ENCODE measurements around the gene BAZ2B. TPM values are rescaled to one million over a fixed set of nuclear protein-coding genes. Genes with fewer than 3 reads are reported as not detected.
A peak's percentile ranks its signal among the peaks of the same experiment; 100 is the strongest.
"Not testable (repeated sequence)": the region's sequence is repeated elsewhere in the genome, so short reads cannot be mapped to it uniquely, and the experiment has no call there.

The BAZ2B gene
- total RNA-seq, 1 donor from 2014 or later: 4.2 TPM

- H3K27me3 Mint-ChIP-seq; H3K36me3 Mint-ChIP-seq (ENCODE audit: low read depth); H3K4me3 Mint-ChIP-seq; DNase-seq; H3K9me3 Mint-ChIP-seq; H3K4me1 Mint-ChIP-seq; H3K27ac Mint-ChIP-seq; intact Hi-C loops (cut with micrococcal nuclease): not testable (repeated sequence)
These were observed 214.2 kb downstream of the BAZ2B start for GRCh38 chr2:159402160-159402559.

GRCh38 chr2:159399716-159400415 lies 216.5 kb downstream of the BAZ2B start:
- intact Hi-C loops (cut with micrococcal nuclease): no loop called here
- Mint-ChIP-seq H3K9me3 (no peaks in the 10 kb centered on the region), H3K36me3 (ENCODE audit: low read depth) (no peaks in the 10 kb centered on the region), H3K4me3 (no peak overlapping the region), H3K4me1 (no peaks in the 10 kb centered on the region), H3K27me3 (no peaks in the 10 kb centered on the region), H3K27ac (no peak overlapping the region)
- DNase-seq: no peak

- no peaks in the 10 kb centered on the region for H3K9me3 Mint-ChIP-seq
- H3K36me3 Mint-ChIP-seq (ENCODE audit: low read depth): no peaks in the 10 kb centered on the region
- intact Hi-C loops (cut with micrococcal nuclease): no loop called here
- DNase-seq: no peak
- H3K4me1 Mint-ChIP-seq: no peaks in the 10 kb centered on the region
- H3K27me3 Mint-ChIP-seq: no peaks in the 10 kb centered on the region
- no peak overlapping the region for H3K27ac Mint-ChIP-seq
- no peak overlapping the region for H3K4me3 Mint-ChIP-seq
These were observed 219.5 kb downstream of the BAZ2B start for GRCh38 chr2:159396799-159397198.

GRCh38 chr2:159382447-159383028 lies 233.8 kb downstream of the BAZ2B start:
- Mint-ChIP-seq H3K27ac (no peak overlapping the region), H3K9me3 (no peaks in the 10 kb centered on the region), H3K4me1 (no peaks in the 10 kb centered on the region), H3K4me3 (no peak overlapping the region), H3K36me3 (ENCODE audit: low read depth) (no peaks in the 10 kb centered on the region), H3K27me3 (no peaks in the 10 kb centered on the region)
- intact Hi-C loops (cut with micrococcal nuclease): no loop called here
- DNase-seq: no peak

GRCh38 chr2:159381574-159381973 lies 234.8 kb downstream of the BAZ2B start:
- H3K27ac Mint-ChIP-seq: no peak overlapping the region
- intact Hi-C loops (cut with micrococcal nuclease): no loop called here
- no peak overlapping the region for H3K4me3 Mint-ChIP-seq
- no peaks in the 10 kb centered on the region for H3K36me3 Mint-ChIP-seq (ENCODE audit: low read depth)
- H3K27me3 Mint-ChIP-seq: no peaks in the 10 kb centered on the region
- no peaks in the 10 kb centered on the region for H3K9me3 Mint-ChIP-seq
- DNase-seq: no peak
- no peaks in the 10 kb centered on the region for H3K4me1 Mint-ChIP-seq

- Mint-ChIP-seq H3K27me3 (no peaks in the 10 kb centered on the region), H3K36me3 (ENCODE audit: low read depth) (no peaks in the 10 kb centered on the region), H3K4me3 (no peak overlapping the region), H3K9me3 (no peaks in the 10 kb centered on the region), H3K27ac (no peak overlapping the region), H3K4me1 (no peaks in the 10 kb centered on the region)
- intact Hi-C loops (cut with micrococcal nuclease): no loop called here
- DNase-seq: no peak
These were observed 235.6 kb downstream of the BAZ2B start for GRCh38 chr2:159380685-159381239.

GRCh38 chr2:159379181-159379580 lies 237.2 kb downstream of the BAZ2B start:
- H3K4me3 Mint-ChIP-seq: no peak overlapping the region
- intact Hi-C loops (cut with micrococcal nuclease): no loop called here
- H3K36me3 Mint-ChIP-seq (ENCODE audit: low read depth): no peaks in the 10 kb centered on the region
- H3K4me1 Mint-ChIP-seq: no peaks in the 10 kb centered on the region
- H3K27me3 Mint-ChIP-seq: no peaks in the 10 kb centered on the region
- H3K9me3 Mint-ChIP-seq: no peaks in the 10 kb centered on the region
- no peak overlapping the region for H3K27ac Mint-ChIP-seq
- DNase-seq: no peak

- Mint-ChIP-seq H3K4me3 (no peak overlapping the region), H3K27ac (no peak overlapping the region), H3K4me1 (no peaks in the 10 kb centered on the region), H3K27me3 (no peaks in the 10 kb centered on the region), H3K36me3 (ENCODE audit: low read depth) (no peaks in the 10 kb centered on the region), H3K9me3 (no peaks in the 10 kb centered on the region)
- no peak for DNase-seq
- intact Hi-C loops (cut with micrococcal nuclease): no loop called here
These were observed 241.1 kb downstream of the BAZ2B start for GRCh38 chr2:159375241-159375640.

GRCh38 chr2:159371506-159371905 lies 244.8 kb downstream of the BAZ2B start:
- Mint-ChIP-seq H3K36me3 (ENCODE audit: low read depth) (no peaks in the 10 kb centered on the region), H3K9me3 (no peaks in the 10 kb centered on the region), H3K4me3 (no peak overlapping the region), H3K27ac (no peak overlapping the region), H3K4me1 (no peaks in the 10 kb centered on the region), H3K27me3 (no peaks in the 10 kb centered on the region)
- intact Hi-C loops (cut with micrococcal nuclease): no loop called here
- no peak for DNase-seq

GRCh38 chr2:159366538-159366937 lies 249.8 kb downstream of the BAZ2B start:
- H3K9me3 Mint-ChIP-seq: no peaks in the 10 kb centered on the region
- no peak overlapping the region for H3K27ac Mint-ChIP-seq
- intact Hi-C loops (cut with micrococcal nuclease): no loop called here
- H3K4me3 Mint-ChIP-seq: no peak overlapping the region
- no peaks in the 10 kb centered on the region for H3K4me1 Mint-ChIP-seq
- no peaks in the 10 kb centered on the region for H3K27me3 Mint-ChIP-seq
- no peaks in the 10 kb centered on the region for H3K36me3 Mint-ChIP-seq (ENCODE audit: low read depth)
- DNase-seq: no peak

- no peaks in the 10 kb centered on the region for H3K4me1 Mint-ChIP-seq
- DNase-seq: peak; percentile 26
- H3K9me3 Mint-ChIP-seq: peaks cover 6% of the 10 kb centered on the region
- no peaks in the 10 kb centered on the region for H3K27me3 Mint-ChIP-seq
- H3K36me3 Mint-ChIP-seq (ENCODE audit: low read depth): no peaks in the 10 kb centered on the region
- H3K27ac Mint-ChIP-seq: no peak overlapping the region
- intact Hi-C loops (cut with micrococcal nuclease): no loop called here
- no peak overlapping the region for H3K4me3 Mint-ChIP-seq
These were observed 253.5 kb downstream of the BAZ2B start for GRCh38 chr2:159362816-159363251.

- peaks cover 6% of the 10 kb centered on the region for H3K9me3 Mint-ChIP-seq
- no peak for DNase-seq
- no peak overlapping the region for H3K4me3 Mint-ChIP-seq
- no peaks in the 10 kb centered on the region for H3K27me3 Mint-ChIP-seq
- H3K4me1 Mint-ChIP-seq: no peaks in the 10 kb centered on the region
- intact Hi-C loops (cut with micrococcal nuclease): no loop called here
- H3K36me3 Mint-ChIP-seq (ENCODE audit: low read depth): no peaks in the 10 kb centered on the region
- no peak overlapping the region for H3K27ac Mint-ChIP-seq
These were observed 254.3 kb downstream of the BAZ2B start for GRCh38 chr2:159362094-159362493.

GRCh38 chr2:159361603-159362002 lies 254.7 kb downstream of the BAZ2B start:
- H3K9me3 Mint-ChIP-seq; intact Hi-C loops (cut with micrococcal nuclease); H3K27me3 Mint-ChIP-seq; H3K4me3 Mint-ChIP-seq; DNase-seq; H3K27ac Mint-ChIP-seq; H3K4me1 Mint-ChIP-seq; H3K36me3 Mint-ChIP-seq (ENCODE audit: low read depth): not testable (repeated sequence)

- Mint-ChIP-seq H3K27me3 (no peaks in the 10 kb centered on the region), H3K36me3 (ENCODE audit: low read depth) (no peaks in the 10 kb centered on the region), H3K9me3 (peaks cover 6% of the 10 kb centered on the region), H3K27ac (no peak overlapping the region), H3K4me3 (no peak overlapping the region), H3K4me1 (no peaks in the 10 kb centered on the region)
- intact Hi-C loops (cut with micrococcal nuclease): no loop called here
- DNase-seq: no peak
These were observed 260.2 kb downstream of the BAZ2B start for GRCh38 chr2:159356053-159356554.
